GM12873 (cell line): Measurements from ENCODE around the gene AKIRIN2.

Experiments
- TF ChIP-seq, protein P1 (sequence below): IDR thresholded peaks from 2 replicates; pipeline ENCODE4 v1.5.1; 2012; ENCODE audit warnings: low read depth, mild to moderate bottlenecking, moderate library complexity, low read length, control low read depth; ENCODE audit not compliant: insufficient read depth; ENCODE audit errors: missing control alignments

Gene AKIRIN2

DNA sequence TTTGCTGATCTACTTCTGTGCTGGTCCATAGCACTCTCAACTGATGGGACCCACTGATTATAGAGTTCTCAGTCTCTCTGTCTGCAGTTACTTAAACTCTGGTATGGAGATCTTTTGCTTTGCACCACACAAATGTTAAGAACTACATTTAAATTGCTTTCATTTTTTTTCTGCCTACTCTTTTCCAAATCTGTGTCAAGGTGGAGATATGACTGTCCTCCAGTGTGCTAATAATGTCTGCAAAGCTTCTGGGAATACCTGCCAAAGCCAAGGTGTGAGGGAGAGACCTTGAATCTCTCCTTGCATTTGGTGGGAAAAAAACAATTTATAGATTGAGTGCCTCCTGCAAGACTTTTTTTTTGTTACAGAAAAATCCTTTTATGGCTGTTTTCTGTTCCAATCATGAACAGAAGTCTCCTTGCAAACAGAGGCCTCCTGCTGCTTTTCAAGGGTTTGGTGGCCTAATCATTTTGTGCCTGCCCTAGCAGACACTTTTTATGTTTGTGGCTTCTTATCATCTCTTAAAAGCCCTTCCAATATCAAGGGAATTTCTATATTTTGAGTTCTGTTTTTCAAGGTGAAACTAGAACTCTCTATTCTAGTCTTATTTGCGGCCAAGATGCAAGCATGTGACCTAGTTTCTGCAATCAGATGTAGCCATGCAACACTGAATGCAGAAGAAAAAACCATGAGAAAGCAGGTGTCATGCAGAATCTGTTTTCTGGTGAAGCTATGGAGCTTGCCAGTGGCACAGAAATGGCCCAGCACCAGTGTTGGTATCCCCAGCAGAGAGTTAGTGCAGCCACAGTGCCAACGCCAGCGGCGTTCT is 23.2 kb upstream of the AKIRIN2 start:
- TF ChIP-seq, protein P1, sequence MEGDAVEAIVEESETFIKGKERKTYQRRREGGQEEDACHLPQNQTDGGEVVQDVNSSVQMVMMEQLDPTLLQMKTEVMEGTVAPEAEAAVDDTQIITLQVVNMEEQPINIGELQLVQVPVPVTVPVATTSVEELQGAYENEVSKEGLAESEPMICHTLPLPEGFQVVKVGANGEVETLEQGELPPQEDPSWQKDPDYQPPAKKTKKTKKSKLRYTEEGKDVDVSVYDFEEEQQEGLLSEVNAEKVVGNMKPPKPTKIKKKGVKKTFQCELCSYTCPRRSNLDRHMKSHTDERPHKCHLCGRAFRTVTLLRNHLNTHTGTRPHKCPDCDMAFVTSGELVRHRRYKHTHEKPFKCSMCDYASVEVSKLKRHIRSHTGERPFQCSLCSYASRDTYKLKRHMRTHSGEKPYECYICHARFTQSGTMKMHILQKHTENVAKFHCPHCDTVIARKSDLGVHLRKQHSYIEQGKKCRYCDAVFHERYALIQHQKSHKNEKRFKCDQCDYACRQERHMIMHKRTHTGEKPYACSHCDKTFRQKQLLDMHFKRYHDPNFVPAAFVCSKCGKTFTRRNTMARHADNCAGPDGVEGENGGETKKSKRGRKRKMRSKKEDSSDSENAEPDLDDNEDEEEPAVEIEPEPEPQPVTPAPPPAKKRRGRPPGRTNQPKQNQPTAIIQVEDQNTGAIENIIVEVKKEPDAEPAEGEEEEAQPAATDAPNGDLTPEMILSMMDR = no peak

DNA sequence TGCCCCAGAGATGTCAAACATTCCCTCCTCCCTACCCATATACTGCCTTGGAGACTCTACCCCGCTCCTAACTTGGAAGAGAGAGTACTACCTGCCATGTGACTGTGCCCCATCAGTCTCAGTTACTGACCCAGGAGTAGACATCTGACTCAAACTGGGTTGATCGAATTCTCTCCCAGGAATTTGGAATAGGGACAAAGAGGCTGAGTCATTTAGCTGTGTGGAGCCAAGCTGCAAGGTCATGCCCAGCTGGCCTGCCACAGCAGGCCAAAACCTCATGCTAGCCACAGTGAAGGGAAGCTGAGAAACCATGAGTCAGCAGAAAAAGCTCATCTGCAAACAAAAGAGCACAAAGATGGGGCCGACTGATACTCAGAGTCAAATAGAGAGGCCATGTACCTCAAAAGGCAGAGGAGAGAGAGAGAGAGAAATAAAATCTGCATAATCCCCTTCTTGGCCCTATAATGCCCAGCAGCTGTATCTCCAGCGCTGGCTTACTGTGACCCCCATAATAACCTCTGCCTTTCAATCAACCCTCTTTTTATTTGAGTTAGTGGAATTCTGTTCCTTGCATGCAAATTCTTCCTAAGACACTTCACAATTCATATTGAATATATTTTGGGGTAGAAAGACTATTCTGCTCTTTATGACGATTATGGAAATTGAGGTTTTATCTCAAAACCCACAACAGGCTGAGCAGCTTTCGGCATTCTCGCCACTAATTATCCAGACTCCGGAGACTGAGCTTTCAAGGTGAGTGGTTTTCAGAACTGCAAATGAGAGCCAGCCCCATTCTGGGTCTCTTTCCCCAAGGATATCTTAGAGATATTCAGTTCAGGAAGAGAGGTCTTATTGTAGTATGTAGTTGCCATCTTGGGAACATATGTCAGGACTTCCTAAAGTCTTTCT is 21.4 kb upstream of the AKIRIN2 start:
- TF ChIP-seq, protein P1 = no peak

GRCh38 chr6:87722540-87723169 is 20.6 kb upstream of the AKIRIN2 start:
- TF ChIP-seq, protein P1 = no peak

GRCh38 chr6:87721311-87721710 is 19.3 kb upstream of the AKIRIN2 start:
- TF ChIP-seq, protein P1 = no peak

GRCh38 chr6:87718662-87719433 is 16.8 kb upstream of the AKIRIN2 start:
- TF ChIP-seq, protein P1 = no peak

- TF ChIP-seq, protein P1 = no peak
Observed at GRCh38 chr6:87716928-87717614, 15.0 kb upstream of the AKIRIN2 start.
